Immature natural killer cell (primary cell): Measurements from ENCODE around the gene CAMSAP1. TPM values are rescaled to one million over a fixed set of nuclear protein-coding genes. Genes with fewer than 3 reads are reported as not detected.
"Not testable (repeated sequence)": the region's sequence is repeated elsewhere in the genome, so short reads cannot be mapped to it uniquely, and the experiment has no call there.

Experiments used
- DNase-seq, 3 donors: peaks; one replicate each; pipeline ENCODE4 v3.0.0; 2022; ENCODE audit warnings: mixed read lengths in 1 of 3
- H3K27ac Mint-ChIP-seq, 6 donors: one replicate each; pipeline ENCODE4 v1.8.0; 2020; ENCODE audit warnings: mixed read lengths in 6 of 6, mild to moderate bottlenecking in 5 of 6, inconsistent platforms in 4 of 6, moderate library complexity in 3 of 6
- H3K27me3 Mint-ChIP-seq, 3 donors: one replicate each; pipeline ENCODE4 v1.8.0; 2020 to 2021; ENCODE audit warnings: low read depth in 3 of 3, mild to moderate bottlenecking in 3 of 3, mixed read lengths in 3 of 3, moderate library complexity in 3 of 3, inconsistent platforms in 1 of 3
- H3K36me3 Mint-ChIP-seq, 3 donors: one replicate each; pipeline ENCODE4 v1.8.0; 2020; ENCODE audit warnings: mixed read lengths in 3 of 3, inconsistent platforms in 2 of 3, mild to moderate bottlenecking in 2 of 3
- H3K4me1 Mint-ChIP-seq, 2 donors: one replicate each; pipeline ENCODE4 v1.8.0; 2020; ENCODE audit warnings: inconsistent platforms in 2 of 2, mild to moderate bottlenecking in 2 of 2, mixed read lengths in 2 of 2, moderate library complexity in 1 of 2
- H3K4me3 Mint-ChIP-seq, 5 donors: one replicate each; pipeline ENCODE4 v1.8.0; 2020; ENCODE audit warnings: mild to moderate bottlenecking in 5 of 5, mixed read lengths in 5 of 5, inconsistent platforms in 3 of 5, moderate library complexity in 3 of 5
- H3K9me3 Mint-ChIP-seq, 6 donors: one replicate each; pipeline ENCODE4 v1.8.0; 2020; ENCODE audit warnings: mild to moderate bottlenecking in 6 of 6, mixed read lengths in 6 of 6, inconsistent platforms in 4 of 6, moderate library complexity in 3 of 6
- polyA plus RNA-seq, 3 donors: library from polyadenylated mRNA; unstranded; fragments of 300-500 nt; fragmentation: Illumina TruSeq; gene quantifications; one replicate each; pipeline ENCODE4 v1.2.3, GENCODE V29; 2021

Gene CAMSAP1, protein sequence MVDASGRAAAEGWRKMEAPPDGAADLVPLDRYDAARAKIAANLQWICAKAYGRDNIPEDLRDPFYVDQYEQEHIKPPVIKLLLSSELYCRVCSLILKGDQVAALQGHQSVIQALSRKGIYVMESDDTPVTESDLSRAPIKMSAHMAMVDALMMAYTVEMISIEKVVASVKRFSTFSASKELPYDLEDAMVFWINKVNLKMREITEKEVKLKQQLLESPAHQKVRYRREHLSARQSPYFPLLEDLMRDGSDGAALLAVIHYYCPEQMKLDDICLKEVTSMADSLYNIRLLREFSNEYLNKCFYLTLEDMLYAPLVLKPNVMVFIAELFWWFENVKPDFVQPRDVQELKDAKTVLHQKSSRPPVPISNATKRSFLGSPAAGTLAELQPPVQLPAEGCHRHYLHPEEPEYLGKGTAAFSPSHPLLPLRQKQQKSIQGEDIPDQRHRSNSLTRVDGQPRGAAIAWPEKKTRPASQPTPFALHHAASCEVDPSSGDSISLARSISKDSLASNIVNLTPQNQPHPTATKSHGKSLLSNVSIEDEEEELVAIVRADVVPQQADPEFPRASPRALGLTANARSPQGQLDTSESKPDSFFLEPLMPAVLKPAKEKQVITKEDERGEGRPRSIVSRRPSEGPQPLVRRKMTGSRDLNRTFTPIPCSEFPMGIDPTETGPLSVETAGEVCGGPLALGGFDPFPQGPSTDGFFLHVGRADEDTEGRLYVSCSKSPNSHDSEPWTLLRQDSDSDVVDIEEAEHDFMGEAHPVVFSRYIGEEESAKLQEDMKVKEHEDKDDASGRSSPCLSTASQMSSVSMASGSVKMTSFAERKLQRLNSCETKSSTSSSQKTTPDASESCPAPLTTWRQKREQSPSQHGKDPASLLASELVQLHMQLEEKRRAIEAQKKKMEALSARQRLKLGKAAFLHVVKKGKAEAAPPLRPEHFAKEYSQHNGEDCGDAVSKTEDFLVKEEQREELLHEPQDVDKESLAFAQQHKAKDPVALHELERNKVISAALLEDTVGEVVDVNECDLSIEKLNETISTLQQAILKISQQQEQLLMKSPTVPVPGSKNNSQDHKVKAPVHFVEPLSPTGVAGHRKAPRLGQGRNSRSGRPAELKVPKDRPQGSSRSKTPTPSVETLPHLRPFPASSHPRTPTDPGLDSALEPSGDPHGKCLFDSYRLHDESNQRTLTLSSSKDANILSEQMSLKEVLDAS (N-terminal part only)
- 1 to 10 TPM in 2 of 3 donors, under 1 TPM in 1; 0.10 to 1.7 (median 1.1) TPM for polyA plus RNA-seq

DNA sequence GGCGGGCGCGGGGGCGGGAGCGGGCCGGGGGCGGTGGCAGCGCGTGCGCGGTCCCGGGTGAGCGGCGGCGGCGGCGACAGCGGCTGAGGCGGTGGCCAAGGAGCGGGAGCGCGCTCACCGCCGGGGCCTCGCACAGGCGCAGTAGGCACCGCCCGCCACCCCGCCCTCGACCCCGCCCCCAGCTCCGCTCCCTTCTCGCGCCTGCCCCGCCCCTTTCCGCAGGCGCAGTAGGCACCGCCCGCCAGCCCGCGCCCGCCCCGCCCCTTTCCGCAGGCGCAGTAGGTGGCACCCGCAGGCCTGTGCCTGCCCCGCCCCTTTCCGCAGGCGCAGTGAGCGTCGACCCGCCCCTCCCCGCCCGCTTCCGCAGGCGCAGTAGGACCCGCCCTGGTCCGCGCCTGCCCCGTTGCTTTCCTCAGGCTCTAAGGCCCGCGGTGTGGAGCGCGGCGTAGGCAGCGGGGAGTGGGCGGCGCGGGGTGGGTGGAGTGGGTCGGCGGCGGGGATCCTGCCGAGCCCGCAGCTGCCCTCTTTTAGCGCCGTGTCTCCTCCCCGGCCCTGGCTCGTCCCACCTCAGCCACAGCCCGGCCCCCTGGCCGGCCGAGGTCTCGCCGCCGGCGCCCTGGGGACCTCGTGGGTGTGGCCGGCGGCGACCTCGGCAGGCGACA, at the start of gene CAMSAP1:
TSS of gene CAMSAP1 (minus strand) at position 116 of the 662 bp plus-strand sequence. CDS start 387 bp downstream, outside the sequence.
- DNase-seq: peak; percentile 92 to 94 (median 94)
- H3K27ac Mint-ChIP-seq: peak within 1 kb of the TSS in 5 of 6 donors; percentile 55 to 91 (median 77)

DNA sequence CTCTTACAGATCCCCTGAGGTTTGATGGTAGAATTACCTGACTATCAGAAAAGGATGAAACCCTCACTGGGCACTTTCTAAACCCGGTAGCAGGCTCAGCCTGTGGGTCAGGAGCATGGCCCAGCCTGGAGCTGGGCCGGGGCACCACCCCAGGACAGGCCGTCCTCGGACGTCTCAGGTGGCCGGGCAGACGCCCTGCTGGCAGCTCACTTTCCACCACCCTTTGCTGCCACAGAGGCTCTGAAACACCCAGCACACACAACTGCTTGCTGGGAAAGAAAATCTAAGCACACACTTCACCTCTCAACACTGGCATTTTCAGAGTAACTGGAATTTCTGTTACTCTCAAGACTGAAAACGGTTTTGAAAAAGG, 49.4 kb upstream of the CAMSAP1 start:
- Mint-ChIP-seq H3K27me3 (peaks cover 13 to 16% (median 15%) of the 10 kb centered on the region in 3 donors), H3K36me3 (peaks cover 0 to 16% (median 2%) of the 10 kb centered on the region in 3 donors)

More for the DNA sequence above, at the start of gene CAMSAP1:
- Mint-ChIP-seq H3K4me1 (peaks cover 30 to 53% of the 10 kb centered on the region in 2 donors), H3K9me3 (peaks cover 0 to 5% (median under 1%) of the 10 kb centered on the region in 6 donors), H3K27me3 (peaks cover 0 to 10% (median 5%) of the 10 kb centered on the region in 3 donors), H3K36me3 (peaks cover 22 to 29% (median 22%) of the 10 kb centered on the region in 3 donors), H3K4me3 (peak within 1 kb of the TSS; percentile 84 to 91 (median 88))

DNA sequence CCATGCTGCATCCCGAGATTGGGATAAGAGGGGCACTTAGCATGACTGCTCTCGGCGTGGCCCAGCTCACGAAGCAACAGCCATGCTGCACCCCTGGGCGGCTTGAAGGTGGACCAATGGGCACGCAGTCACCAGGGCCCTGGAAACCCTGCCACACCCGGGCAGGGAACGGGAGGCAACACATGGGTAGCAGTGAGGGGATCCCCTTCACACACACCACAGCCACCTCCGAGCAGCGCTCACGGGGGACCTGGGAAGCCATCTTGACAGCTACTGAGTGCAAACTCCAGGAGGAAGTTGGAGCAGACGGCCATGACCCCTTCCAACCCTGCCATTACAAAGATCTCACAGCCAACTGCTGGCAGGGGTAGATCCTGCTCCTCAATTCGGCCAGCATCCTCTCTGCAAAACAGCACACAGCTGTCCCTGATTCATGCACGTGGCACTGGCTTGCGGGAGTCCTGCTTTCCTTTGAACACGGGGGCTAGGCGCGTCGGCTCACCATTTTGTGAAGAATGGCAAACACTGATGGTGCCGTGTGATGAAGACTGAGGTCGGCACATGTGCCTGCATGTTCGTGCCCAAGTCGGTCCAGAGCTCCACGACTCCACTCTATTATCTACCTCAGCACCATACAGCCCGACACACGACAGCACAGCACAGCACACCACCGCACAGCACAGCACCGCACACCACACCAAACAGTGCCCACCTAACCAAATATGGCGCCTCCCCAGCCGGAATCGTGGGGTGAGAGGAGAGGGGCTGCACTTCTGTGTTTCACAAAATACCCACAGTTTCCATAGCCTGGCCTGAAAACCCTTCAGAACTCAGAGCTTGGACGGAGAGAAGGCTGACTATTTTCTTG, 48.8 kb upstream of the CAMSAP1 start:
- Mint-ChIP-seq H3K4me3 (no peak overlapping the region), H3K9me3 (no peaks in the 10 kb centered on the region), H3K4me1 (peaks cover 10 to 17% of the 10 kb centered on the region in 2 donors)

More for the DNA sequence above, 49.4 kb upstream of the CAMSAP1 start:
- no peak overlapping the region for H3K4me3 Mint-ChIP-seq
- DNase-seq: no peak
- no peak overlapping the region for H3K27ac Mint-ChIP-seq
- no peaks in the 10 kb centered on the region for H3K9me3 Mint-ChIP-seq
- peaks cover 16 to 21% of the 10 kb centered on the region in 2 donors for H3K4me1 Mint-ChIP-seq

DNA sequence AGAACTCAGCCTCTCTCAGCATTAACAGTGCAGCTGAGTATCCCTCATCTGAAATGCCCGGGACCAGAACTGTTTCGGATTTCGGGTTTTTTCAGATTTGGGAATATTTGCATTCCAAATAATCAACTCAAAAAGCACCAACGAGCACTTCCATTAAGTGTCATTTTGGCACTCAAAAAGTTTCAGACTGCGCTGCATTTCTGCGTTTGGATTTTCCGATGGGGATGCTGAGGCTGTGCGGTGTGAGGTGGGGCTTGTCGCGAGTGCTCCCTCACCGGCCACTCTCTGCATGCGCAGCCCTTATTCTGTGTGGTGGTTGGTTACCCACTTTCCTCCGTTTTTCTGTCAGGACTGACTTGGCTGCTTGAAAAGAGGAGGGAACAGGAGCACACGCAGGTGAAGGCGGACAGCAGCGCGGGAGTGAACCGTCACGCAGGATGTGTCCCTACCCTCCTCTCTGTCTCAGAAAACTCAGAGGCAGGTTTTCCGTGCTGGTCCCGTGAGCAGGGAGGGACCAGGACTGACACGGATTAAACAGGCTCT, 45.4 kb upstream of the CAMSAP1 start:
- Mint-ChIP-seq H3K27ac (no peak overlapping the region), H3K4me3 (no peak overlapping the region), H3K4me1 (no peaks in the 10 kb centered on the region), H3K9me3 (no peaks in the 10 kb centered on the region), H3K36me3 (peaks cover 17 to 39% (median 17%) of the 10 kb centered on the region in 3 donors), H3K27me3 (peaks cover 1 to 3% (median 1%) of the 10 kb centered on the region in 3 donors)
- no peak for DNase-seq

More for the DNA sequence above, 48.8 kb upstream of the CAMSAP1 start:
- DNase-seq: no peak
- peaks cover 0 to 17% (median 2%) of the 10 kb centered on the region in 3 donors for H3K36me3 Mint-ChIP-seq
- no peak overlapping the region for H3K27ac Mint-ChIP-seq
- H3K27me3 Mint-ChIP-seq: peaks cover 9 to 11% (median 10%) of the 10 kb centered on the region in 3 donors

DNA sequence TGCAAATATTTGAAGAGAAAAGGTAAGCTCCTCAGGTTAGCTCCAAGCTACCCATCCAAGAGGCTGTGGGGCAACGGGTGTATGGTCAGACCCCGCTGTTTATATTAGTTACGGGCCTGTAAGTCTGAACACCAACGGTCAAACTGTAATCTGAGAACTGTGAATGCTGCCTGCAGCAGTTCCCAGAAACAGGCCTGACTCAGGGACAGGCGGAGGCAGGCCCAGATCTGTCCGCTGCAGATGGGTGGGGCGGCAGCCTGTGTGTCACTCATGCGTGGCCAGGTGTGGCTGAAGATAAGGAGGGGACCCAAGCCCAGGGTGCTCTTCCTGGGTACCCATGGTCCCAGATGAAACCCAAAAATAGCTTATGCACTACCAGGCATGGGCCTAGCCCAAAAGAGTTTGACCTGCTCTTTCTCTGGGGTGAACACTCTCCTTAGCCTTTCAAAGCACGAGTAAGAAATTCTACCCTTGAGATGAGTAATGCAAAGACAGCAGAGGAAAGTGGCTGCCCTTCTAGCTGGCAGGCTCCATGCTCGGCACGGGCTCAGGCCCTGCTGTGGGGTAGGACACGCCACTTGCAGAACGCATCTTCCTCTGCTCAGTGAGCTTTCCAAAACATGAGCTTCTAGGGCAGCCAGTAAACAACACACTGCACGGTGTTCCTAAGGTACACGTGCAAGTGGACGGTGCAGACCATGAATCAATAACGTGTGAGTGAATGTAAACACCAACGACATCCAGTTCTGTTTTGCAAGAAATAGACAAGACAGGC, 44.7 kb upstream of the CAMSAP1 start:
- no peaks in the 10 kb centered on the region for H3K4me1 Mint-ChIP-seq
- H3K27me3 Mint-ChIP-seq: peaks cover 1 to 3% (median 1%) of the 10 kb centered on the region in 3 donors
- peaks cover 18 to 43% (median 22%) of the 10 kb centered on the region in 3 donors for H3K36me3 Mint-ChIP-seq
- H3K27ac Mint-ChIP-seq: no peak overlapping the region
- H3K4me3 Mint-ChIP-seq: no peak overlapping the region
- no peaks in the 10 kb centered on the region for H3K9me3 Mint-ChIP-seq
- no peak for DNase-seq

DNA sequence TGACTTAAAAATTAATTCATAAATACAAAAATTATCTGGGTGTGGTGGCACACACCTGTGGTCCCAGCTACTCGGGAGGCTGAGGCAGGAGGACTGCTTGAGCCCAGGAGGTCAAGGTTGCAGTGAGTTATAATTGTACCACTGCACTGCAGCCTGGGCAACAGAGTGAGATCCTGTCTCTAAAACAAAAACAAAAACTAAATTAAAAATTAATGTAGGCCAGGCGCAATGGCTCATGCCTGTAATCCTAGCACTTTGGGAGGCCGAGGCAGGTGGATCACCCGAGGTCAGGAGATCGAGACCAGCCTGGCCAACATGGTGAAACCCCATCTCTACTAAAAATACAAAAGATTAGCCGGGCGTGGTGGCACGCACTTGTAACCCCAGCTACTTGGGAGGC, 44.0 kb upstream of the CAMSAP1 start:
- H3K27me3 Mint-ChIP-seq, H3K4me1 Mint-ChIP-seq, DNase-seq, H3K4me3 Mint-ChIP-seq, H3K27ac Mint-ChIP-seq, H3K9me3 Mint-ChIP-seq: not testable (repeated sequence)
- H3K36me3 Mint-ChIP-seq: peaks cover 19 to 48% (median 26%) of the 10 kb centered on the region in 3 donors

DNA sequence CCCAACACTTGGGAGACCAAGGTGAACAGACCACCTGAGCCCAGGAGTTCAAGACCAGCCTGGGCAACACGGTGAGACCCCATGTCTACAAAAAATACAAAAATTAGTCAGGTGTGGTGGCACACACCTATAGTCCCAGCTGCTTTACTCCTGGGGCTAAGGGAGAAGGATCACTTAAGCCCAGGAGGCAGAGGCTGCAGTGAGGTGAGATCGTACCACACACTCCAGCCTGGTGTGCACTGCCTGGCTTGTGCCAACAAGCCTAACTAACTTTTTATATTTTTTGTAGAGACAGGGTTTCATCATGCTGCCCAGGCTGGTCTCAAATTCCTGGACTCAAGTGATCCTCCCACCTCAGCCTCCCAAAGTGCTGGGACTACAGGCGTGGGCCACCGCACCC, 43.5 kb upstream of the CAMSAP1 start:
- H3K9me3 Mint-ChIP-seq, H3K4me1 Mint-ChIP-seq, DNase-seq, H3K27ac Mint-ChIP-seq, H3K4me3 Mint-ChIP-seq, H3K27me3 Mint-ChIP-seq: not testable (repeated sequence)
- H3K36me3 Mint-ChIP-seq: peaks cover 24 to 52% (median 28%) of the 10 kb centered on the region in 3 donors

DNA sequence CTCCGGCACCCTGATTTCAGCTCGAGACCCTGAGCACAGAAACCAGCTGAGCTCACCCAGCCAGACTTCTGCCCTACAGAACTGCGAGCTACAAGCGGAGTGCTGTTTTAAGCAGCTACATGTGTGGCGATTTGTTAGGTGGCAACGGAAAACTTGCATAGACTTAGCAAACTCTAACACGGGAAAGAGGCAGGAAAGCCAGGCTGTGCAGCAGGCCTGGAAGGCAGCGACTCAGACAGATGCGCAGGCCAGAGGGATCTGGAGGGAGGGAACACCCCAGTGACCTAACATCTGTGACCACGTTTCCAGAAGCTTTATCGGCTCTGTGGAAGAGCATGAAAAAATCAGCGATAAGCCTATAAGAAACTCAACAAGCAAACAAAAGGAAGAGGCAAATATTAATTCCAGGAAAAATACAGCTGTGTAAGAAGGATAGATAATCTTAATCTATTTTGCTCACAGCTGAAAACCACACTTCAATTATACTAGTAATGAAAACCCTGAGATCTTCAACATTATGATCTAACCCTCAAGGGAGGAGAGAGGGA, 42.9 kb upstream of the CAMSAP1 start:
- no peak overlapping the region for H3K4me3 Mint-ChIP-seq
- H3K4me1 Mint-ChIP-seq: no peaks in the 10 kb centered on the region
- no peak for DNase-seq
- peaks cover 1 to 3% (median 1%) of the 10 kb centered on the region in 3 donors for H3K27me3 Mint-ChIP-seq
- peaks cover 30 to 59% (median 34%) of the 10 kb centered on the region in 3 donors for H3K36me3 Mint-ChIP-seq
- no peaks in the 10 kb centered on the region for H3K9me3 Mint-ChIP-seq
- H3K27ac Mint-ChIP-seq: no peak overlapping the region

DNA sequence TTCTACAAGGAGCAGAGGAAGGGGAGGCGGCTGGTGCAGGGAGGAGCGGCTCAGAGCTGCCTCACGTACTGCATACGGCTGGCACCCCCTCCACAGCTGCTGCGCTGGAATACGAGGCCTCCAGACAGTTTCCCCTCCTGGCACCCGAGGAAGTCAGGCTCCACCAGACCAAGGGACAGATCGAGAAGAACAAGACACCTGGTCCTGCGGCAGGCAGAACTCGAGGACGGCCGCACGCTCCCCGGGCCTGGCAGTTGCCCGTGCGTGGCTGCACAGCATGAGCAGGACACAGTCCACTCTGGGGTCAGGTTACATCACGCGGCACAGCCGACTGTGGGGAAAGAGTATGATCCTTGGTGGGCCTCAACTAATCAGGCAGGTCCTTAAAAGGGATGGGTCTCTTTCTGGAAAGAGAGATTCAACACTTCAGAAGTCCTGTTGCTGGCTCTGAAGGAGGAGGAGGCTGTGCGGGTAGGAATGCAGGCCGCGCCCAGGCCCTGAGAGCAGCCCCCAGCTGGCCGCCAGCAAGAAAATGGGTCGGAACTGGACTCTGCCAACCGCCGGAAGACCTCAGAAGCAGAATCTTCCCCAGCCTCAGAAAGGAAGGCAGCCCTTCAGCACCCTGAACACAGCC, 42.3 kb upstream of the CAMSAP1 start:
- H3K9me3 Mint-ChIP-seq: no peaks in the 10 kb centered on the region
- H3K4me3 Mint-ChIP-seq: no peak overlapping the region
- no peaks in the 10 kb centered on the region for H3K4me1 Mint-ChIP-seq
- no peak overlapping the region for H3K27ac Mint-ChIP-seq
- DNase-seq: no peak
- H3K36me3 Mint-ChIP-seq: peaks cover 35 to 62% (median 37%) of the 10 kb centered on the region in 3 donors
- H3K27me3 Mint-ChIP-seq: peaks cover 1 to 3% (median 1%) of the 10 kb centered on the region in 3 donors

DNA sequence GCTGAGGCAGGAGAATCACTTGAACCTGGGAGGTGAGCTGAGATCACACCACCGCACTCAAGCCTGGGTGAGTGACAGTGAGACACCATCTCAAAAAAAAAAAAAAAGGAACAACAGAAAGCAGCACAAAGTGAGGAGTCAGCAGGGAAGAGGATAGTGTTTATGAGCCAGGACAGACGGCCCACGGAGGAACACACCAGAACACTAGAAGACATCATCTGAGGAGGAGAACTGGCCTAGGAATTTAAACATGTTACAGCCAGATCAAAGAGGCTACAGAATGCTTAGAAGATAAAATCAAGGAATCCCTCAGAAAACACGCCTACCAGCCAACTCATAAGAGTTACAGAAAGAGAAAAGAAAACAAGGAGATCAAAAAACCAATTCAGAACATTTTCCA, 41.6 kb upstream of the CAMSAP1 start:
- Mint-ChIP-seq H3K9me3 (no peaks in the 10 kb centered on the region), H3K4me3 (no peak overlapping the region), H3K4me1 (no peaks in the 10 kb centered on the region), H3K36me3 (peaks cover 38 to 67% (median 42%) of the 10 kb centered on the region in 3 donors), H3K27me3 (peaks cover 1 to 3% (median 1%) of the 10 kb centered on the region in 3 donors), H3K27ac (no peak overlapping the region)
- DNase-seq: no peak

DNA sequence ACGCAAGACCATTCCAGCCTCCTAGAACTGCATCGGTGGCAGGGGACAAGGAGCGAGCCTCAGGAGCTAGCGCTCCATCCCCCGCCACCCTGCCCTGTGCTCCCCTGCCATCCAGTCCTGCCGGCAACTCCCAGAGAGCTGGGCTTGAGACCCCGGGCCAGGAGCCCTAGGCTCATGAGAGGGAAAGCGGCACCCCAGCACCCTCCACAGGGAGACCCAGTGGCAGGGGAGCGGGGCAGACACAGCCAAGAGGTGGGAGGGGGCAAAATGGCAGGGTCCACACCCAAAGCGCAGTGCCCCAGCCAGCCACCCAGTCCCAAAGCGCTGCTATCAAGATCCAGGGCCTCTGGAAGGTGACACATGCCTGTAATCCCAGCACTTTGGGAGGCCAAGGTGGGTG, 41.1 kb upstream of the CAMSAP1 start:
- H3K36me3 Mint-ChIP-seq: peaks cover 42 to 72% (median 46%) of the 10 kb centered on the region in 3 donors
- no peaks in the 10 kb centered on the region for H3K4me1 Mint-ChIP-seq
- peaks cover 1 to 3% (median 1%) of the 10 kb centered on the region in 3 donors for H3K27me3 Mint-ChIP-seq
- H3K4me3 Mint-ChIP-seq: no peak overlapping the region
- no peaks in the 10 kb centered on the region for H3K9me3 Mint-ChIP-seq
- no peak overlapping the region for H3K27ac Mint-ChIP-seq
- no peak for DNase-seq
